Right lobe of liver (tissue), 6 donors: ENCODE measurements around the gene CTSW. TPM values are rescaled to one million over a fixed set of nuclear protein-coding genes. Genes with fewer than 3 reads are reported as not detected.
A peak's percentile ranks its signal among the peaks of the same experiment; 100 is the strongest.
"Not testable (repeated sequence)": the region's sequence is repeated elsewhere in the genome, so short reads cannot be mapped to it uniquely, and the experiment has no call there.

Source experiments
- ATAC-seq, 4 donors: fragments of 200-7000 bp; cut with Tn5 transposase; one replicate each; pipeline ENCODE4 v1.9.1; 2020; ENCODE audit warnings: mild to moderate bottlenecking in 4 of 4, moderate library complexity in 4 of 4
- DNase-seq, 3 donors: peaks; one replicate each; pipeline ENCODE4 v3.0.0-alpha.2; 2020
- H3K27ac ChIP-seq, 3 donors: fragments of 200-600 bp; one replicate each; pipeline ENCODE4 v1.8.0; 2022
- H3K27me3 ChIP-seq, 2 donors: fragments of 200-600 bp; one replicate each; pipeline ENCODE4 v1.8.0; 2022
- H3K36me3 ChIP-seq, 4 donors: fragments of 200-600 bp; sonication (generic) in 1 of 4; one replicate each; pipeline versions ENCODE4 v1.5.1 to v1.8.0; 2017 to 2022; ENCODE audit warnings: control low read depth in 1 of 4
- H3K4me1 ChIP-seq, 4 donors: fragments of 200-600 bp; sonication (generic) in 1 of 4; one replicate each; pipeline versions ENCODE4 v1.5.1 to v1.8.0; 2017 to 2022; ENCODE audit warnings: control low read depth in 1 of 4
- H3K4me3 ChIP-seq, 3 donors: fragments of 200-600 bp; one replicate each; pipeline ENCODE4 v1.8.0; 2022
- H3K9me3 ChIP-seq, 4 donors: fragments of 200-600 bp; sonication (generic) in 1 of 4; one replicate each; pipeline versions ENCODE4 v1.5.1 to v1.8.0; 2017 to 2022; ENCODE audit warnings: control low read depth in 1 of 4
- POLR2A ChIP-seq: fragments of 450-650 bp; IDR thresholded peaks from one replicate; pipeline ENCODE4 v1.6.1; 2017; ENCODE audit warnings: antibody characterized with exemption, mild to moderate bottlenecking
- WGBS: methylation state at CpG from one replicate; pipeline ENCODE4 v1.1.6; 2018; ENCODE audit warnings: low coverage, low lambda C conversion rate; ENCODE audit not compliant: insufficient coverage; ENCODE audit errors: missing lambda C conversion rate; 5-methylcytosine and 5-hydroxymethylcytosine counted together
- intact Hi-C, 2 donors: fragments of 100-400 bp; cut with DNase I; formaldehyde crosslinking; loops; one replicate each; pipeline versions ENCODE4 v1.11.2 to v1.14.1; 2022
- total RNA-seq, 6 experiments: library from RNA; depleted of rRNA in 2 of 6; stranded (reverse); fragments of >200 nt in 2 of 6; fragmentation: NEBNext Ultra II Directional in 3 of 6; extraction: Animal tissue kit (Norgen Biotek cat#: 25700) in 3 of 6; gene quantifications; one replicate each; pipeline versions ENCODE4 v1.1.0 to v1.2.4, GENCODE V29; 2016 to 2023
- TF ChIP-seq, protein P1 (sequence below), 4 donors: fragments of 200-600 bp in 3 of 4; fragments of 450-650 bp in 1 of 4; IDR thresholded peaks; one replicate each; pipeline versions ENCODE4 v1.5.1 to v1.8.0; 2016 to 2022; ENCODE audit warnings: antibody characterized with exemption in 4 of 4, mild to moderate bottlenecking in 2 of 4
- donor health status: DM: no; HTN: yes; CAD: no.
- donor health status: DM: no; HTN: no; CAD: no.
- donor health status: DM: no; HTN: no; CAD: no.
- donor health status: DM: no; HTN: yes; CAD: no.
- donor health status: DM: no; HTN: yes; CAD: no.

CTSW gene
- total RNA-seq, 6 experiments from 2014 or later, result 0.49 to 1.3 (median 1.0) TPM

DNA sequence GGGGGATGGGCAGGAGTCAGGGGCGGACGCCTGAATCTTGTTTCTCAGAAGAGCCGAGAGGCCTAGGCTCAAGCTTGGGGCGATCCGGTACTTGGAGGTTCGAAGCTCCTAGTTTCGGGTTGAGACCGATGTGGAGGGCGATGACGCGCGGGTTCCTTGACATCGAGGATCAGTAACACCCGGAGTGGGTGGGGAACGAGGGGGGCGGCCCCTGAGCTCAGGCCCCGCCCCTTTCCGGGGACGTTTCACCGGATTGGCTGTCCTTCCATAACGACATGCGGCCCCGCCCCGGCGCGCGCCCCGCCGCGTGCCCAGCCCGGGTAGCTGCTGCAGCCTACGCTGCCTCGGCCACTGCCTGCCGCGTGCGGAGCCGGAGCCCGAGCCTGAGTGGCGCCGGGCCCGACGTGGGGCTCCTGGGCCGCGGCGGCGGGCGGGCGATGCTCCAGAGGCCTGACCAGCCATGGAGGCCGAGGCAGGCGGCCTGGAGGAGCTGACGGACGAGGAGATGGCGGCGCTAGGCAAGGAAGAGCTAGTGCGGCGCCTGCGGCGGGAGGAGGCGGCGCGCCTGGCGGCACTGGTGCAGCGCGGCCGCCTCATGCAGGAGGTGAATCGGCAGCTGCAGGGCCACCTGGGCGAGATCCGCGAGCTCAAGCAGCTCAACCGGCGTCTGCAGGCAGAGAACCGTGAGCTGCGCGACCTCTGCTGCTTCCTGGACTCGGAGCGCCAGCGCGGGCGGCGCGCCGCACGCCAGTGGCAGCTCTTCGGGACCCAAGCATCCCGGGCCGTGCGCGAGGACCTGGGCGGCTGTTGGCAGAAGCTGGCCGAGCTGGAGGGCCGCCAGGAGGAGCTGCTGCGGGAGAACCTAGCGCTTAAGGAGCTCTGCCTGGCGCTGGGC is 10.9 kb downstream of the CTSW start, which contains the start of gene CCDC85B:
CCDC85B (plus strand) TSS at position 350 of the 895 bp plus-strand sequence; CDS start at position 461, 111 bp downstream.
- H3K9me3 ChIP-seq, result no peaks in the 10 kb centered on the region
- no peaks in the 10 kb centered on the region for H3K27me3 ChIP-seq
- peak; percentile 75 to 84 (median 82) for ATAC-seq
- H3K4me3 ChIP-seq, result peak within 1 kb of the TSS; percentile 58 to 73 (median 66)
- H3K27ac ChIP-seq, result peak within 1 kb of the TSS; percentile 85 to 89 (median 88)
- no peaks in the 10 kb centered on the region for H3K36me3 ChIP-seq
- no CpG with 5 or more reads among the region's 94 CpGs for WGBS
- peaks cover 0 to 32% (median 8%) of the 10 kb centered on the region in 4 donors for H3K4me1 ChIP-seq
- intact Hi-C loops, result no loop called here
- TF ChIP-seq, protein P1, sequence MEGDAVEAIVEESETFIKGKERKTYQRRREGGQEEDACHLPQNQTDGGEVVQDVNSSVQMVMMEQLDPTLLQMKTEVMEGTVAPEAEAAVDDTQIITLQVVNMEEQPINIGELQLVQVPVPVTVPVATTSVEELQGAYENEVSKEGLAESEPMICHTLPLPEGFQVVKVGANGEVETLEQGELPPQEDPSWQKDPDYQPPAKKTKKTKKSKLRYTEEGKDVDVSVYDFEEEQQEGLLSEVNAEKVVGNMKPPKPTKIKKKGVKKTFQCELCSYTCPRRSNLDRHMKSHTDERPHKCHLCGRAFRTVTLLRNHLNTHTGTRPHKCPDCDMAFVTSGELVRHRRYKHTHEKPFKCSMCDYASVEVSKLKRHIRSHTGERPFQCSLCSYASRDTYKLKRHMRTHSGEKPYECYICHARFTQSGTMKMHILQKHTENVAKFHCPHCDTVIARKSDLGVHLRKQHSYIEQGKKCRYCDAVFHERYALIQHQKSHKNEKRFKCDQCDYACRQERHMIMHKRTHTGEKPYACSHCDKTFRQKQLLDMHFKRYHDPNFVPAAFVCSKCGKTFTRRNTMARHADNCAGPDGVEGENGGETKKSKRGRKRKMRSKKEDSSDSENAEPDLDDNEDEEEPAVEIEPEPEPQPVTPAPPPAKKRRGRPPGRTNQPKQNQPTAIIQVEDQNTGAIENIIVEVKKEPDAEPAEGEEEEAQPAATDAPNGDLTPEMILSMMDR (IDR thresholded peaks at IDR 0.05), result peak in 2 of 4 donors; percentile 10 to 22
- TF ChIP-seq POLR2A, result peak; percentile 98
- peak; percentile 98 to 99 (median 98) for DNase-seq

DNA sequence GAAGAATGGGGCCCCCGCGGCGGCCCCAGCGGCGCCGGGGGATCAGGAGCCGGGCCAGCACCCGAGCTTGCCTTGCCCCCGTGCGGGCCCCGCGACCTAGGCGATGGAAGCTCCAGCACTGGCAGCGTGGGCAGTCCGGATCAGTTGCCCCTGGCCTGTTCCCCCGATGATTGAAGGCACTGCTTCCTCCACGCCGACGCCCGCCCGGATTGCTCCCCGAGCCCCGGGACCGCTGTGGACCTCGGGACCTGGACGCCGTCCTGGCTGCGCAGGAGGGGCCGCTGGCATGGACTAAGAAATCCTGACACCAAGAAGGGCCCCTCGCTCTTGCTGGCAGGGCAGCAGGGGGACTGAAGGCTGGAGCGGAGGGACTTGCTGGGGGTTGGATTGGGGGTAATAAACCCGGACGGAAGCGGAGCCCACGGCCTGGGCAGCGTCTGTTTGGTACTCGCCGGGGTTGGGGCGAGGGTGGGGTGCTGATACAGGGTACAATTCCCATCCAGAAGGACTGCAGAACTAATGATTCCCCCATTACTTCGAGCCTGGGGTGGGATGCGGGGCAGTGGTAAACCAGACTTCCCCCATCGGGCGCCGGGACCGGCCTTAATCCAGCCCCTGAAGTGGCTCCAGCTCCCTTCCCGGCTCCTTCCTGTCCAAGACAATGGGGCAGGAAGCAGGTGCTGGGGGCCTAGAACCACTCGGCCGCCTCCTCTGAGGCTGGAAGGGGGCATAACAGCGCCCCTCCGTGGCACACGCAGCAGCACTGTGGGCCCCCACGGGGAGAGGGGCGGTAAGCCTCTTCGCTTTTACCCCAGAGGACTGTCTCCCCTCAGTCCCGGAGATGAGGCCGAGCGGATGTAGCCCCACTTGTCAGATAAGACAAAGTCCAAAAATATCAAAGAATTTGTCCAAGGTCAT is 11.8 kb downstream of the CTSW start:
- peak in 1 of 3 donors; percentile 65 for DNase-seq
- H3K4me3 ChIP-seq, result peak overlapping the region; percentile 58 to 67 (median 66)
- peak overlapping the region; percentile 62 to 89 (median 88) for H3K27ac ChIP-seq
- H3K27me3 ChIP-seq, result no peaks in the 10 kb centered on the region
- TF ChIP-seq POLR2A, result peak; percentile 13
- TF ChIP-seq, protein P1 (IDR thresholded peaks at IDR 0.05), result peak in 1 of 4 donors; percentile 24
- ATAC-seq, result peak in 1 of 4 donors; percentile 1
- intact Hi-C loops, result no loop called here
- WGBS, result 10% methylated on average over 21 of the region's 57 CpGs
- peaks cover 0 to 32% (median 8%) of the 10 kb centered on the region in 4 donors for H3K4me1 ChIP-seq
- H3K36me3 ChIP-seq, result no peaks in the 10 kb centered on the region
- H3K9me3 ChIP-seq, result no peaks in the 10 kb centered on the region

DNA sequence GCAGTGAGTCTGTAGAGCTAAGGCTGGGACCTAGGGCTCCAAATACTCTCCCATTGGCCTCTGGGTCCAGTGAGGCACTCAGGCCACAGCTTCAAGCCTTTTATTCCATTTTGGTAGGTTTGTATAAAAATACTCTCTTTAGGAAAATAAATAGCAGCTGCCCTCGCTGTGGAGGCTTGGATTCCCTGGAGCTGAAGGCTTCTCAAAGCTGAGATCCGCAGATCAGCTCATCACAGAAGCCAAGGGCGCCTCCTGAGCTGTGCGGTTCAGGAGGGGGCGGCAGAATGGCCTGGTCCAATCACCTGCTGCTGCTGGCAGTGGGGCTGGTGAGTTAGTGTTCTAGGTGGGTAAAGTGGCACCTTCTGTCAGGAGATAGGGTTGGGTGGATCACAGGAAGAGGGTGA is 12.5 kb downstream of the CTSW start:
- WGBS, result no CpG with 5 or more reads among the region's 5 CpGs

GRCh38 chr11:65892661-65893317 is 13.2 kb downstream of the CTSW start:
- peaks cover 0 to 26% (median 6%) of the 10 kb centered on the region in 4 donors for H3K4me1 ChIP-seq
- intact Hi-C loops, result no loop called here
- H3K36me3 ChIP-seq, result no peaks in the 10 kb centered on the region
- no peak for ATAC-seq
- 67% methylated on average over 6 of the region's 10 CpGs for WGBS
- H3K9me3 ChIP-seq, result no peaks in the 10 kb centered on the region
- peak overlapping the region in 1 of 3 donors; percentile 58 for H3K4me3 ChIP-seq
- DNase-seq, result no peak
- H3K27me3 ChIP-seq, result no peaks in the 10 kb centered on the region
- peak overlapping the region in 2 of 3 donors; percentile 88 to 89 for H3K27ac ChIP-seq
- TF ChIP-seq, protein P1 (IDR thresholded peaks at IDR 0.05), result no peak
- TF ChIP-seq POLR2A, result no peak

More for the DNA sequence above, 12.5 kb downstream of the CTSW start:
- DNase-seq, H3K27me3 ChIP-seq, H3K36me3 ChIP-seq, ATAC-seq, intact Hi-C loops, H3K9me3 ChIP-seq: not testable (repeated sequence)
- peaks cover 0 to 32% (median 8%) of the 10 kb centered on the region in 4 donors for H3K4me1 ChIP-seq
- peak overlapping the region; percentile 62 to 89 (median 88) for H3K27ac ChIP-seq
- H3K4me3 ChIP-seq, result peak overlapping the region; percentile 58 to 67 (median 66)
